CD4-positive, alpha-beta T cell treated with Interferon gamma for 1 hour (primary cell): ENCODE measurements around the gene VRK1.
"Not testable (repeated sequence)": the region's sequence is repeated elsewhere in the genome, so short reads cannot be mapped to it uniquely, and the experiment has no call there.

Experiments
- DNase-seq: peaks from one replicate; pipeline ENCODE4 v3.0.0-alpha.2; 2020

Gene VRK1

GRCh38 chr14:96827290-96827689 is 30.1 kb downstream of the VRK1 start:
- no peak for DNase-seq

DNA sequence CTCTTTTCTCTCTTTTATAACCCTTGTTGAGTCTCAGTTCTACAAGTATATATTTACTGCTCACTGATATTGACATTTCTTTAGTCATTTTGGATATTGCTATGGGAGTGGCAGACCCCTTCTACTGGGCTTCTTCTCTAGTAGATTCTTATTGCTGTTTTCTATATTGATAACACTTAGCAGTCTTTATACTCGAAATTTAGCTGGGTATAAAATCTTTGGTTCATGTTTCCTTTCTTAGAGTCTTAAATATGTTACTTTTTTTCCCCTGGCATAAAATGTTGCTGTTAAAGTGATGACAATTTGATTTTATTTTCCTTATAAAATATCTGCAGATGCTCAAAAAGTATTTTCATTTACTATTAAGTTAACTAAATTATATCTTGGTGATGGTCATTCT is 32.6 kb downstream of the VRK1 start:
- no peak for DNase-seq

DNA sequence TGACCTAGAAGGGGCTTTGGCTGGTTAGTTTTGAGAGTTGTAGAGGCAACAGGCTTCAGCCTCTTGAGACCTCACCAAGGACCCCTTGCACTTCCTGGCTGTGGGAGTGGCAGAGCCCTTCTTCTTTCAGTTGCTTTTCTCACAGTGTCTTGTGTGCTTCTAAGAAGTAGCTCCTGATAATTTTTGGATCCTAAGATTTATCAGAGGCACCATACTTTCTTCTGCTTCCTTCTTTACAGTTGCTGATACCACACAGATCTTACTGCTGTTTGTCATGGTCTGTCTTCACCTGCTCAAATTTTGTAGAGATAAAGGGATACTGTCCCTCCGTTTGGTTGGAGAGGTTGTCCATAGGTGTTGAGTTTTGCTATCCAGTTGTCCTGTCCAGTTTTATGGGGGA is 33.8 kb downstream of the VRK1 start:
- no peak for DNase-seq

GRCh38 chr14:96832351-96832750 is 35.2 kb downstream of the VRK1 start:
- no peak for DNase-seq

- no peak for DNase-seq
Measured at GRCh38 chr14:96838449-96838848, 41.3 kb downstream of the VRK1 start.

GRCh38 chr14:96839251-96839650 is 42.1 kb downstream of the VRK1 start:
- DNase-seq = no peak

- DNase-seq = no peak
Measured at GRCh38 chr14:96843137-96843536, 46.0 kb downstream of the VRK1 start.

DNA sequence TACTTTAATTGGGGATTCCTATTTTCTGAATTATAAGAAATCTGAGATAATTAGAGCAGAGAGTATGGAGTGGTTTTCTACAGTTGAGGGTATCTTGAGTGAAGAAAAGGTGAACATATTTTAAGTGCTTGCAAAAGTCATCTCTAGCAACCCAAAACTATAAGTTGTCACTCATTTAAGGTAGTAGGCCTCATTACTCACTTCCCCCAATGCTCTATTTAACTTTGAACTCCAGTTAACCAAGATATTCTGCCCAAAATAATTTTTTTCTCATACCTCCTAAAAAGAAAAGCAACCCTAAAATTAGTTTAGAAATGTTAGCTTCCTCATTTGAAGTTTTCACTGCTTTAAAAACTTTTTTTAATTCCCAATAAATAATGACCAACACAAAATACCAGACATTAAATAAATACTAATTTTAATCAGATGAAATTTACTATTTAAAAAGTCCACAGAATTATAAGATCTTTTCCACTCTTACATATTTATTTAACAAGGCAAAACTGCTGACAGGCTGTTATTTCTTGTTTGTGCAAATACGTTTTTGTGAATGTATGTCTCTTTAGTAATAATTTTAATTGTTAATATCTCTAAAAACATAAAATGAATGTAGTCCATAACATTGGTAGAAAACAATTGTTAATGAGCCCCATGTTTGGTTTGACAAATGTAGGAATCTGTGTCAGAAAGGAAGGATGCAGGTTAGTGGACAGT is 47.8 kb downstream of the VRK1 start:
- DNase-seq = no peak

DNA sequence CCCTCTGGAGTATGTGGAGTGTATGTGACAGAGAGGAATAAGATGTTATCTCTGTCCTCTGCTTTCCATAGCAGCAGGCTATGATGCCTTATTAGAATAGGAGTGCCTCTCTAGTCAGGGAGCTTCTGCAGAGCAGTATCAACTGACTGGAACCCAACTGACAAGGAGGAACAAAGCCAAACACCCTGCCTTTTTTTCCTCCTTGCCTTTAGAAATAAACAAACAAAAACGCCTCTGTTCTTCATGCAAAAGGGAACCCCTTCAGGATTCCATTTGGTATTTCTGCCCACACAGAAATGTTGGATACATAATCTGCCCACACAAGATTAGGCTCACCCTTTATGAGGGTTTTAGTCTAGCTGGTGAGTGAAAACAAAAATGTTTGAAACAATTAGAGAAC is 50.3 kb downstream of the VRK1 start:
- no peak for DNase-seq

GRCh38 chr14:96848011-96848410 is 50.8 kb downstream of the VRK1 start:
- no peak for DNase-seq

DNA sequence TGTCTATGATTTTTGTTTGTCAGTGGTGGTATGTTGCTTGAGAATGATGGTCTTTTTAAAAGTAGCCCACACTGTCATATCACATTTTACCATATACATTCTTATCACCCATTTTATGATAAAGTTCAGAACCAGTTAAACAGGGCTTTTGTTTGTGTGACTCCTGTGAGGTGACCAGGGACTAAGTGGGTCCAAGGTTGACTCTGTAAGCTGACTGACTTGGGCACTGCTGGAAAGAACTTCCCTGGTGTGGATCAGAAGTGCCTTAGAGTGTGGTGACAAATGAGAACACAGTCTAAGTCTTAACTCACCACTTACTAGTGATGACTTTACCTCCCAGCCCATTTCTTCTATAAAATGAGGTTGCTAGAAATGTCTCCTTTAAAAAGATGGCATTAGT is 52.6 kb downstream of the VRK1 start:
- no peak for DNase-seq

GRCh38 chr14:96851694-96852381 is 54.7 kb downstream of the VRK1 start:
- DNase-seq = no peak

GRCh38 chr14:96852823-96853422 is 55.7 kb downstream of the VRK1 start:
- DNase-seq = no peak

DNA sequence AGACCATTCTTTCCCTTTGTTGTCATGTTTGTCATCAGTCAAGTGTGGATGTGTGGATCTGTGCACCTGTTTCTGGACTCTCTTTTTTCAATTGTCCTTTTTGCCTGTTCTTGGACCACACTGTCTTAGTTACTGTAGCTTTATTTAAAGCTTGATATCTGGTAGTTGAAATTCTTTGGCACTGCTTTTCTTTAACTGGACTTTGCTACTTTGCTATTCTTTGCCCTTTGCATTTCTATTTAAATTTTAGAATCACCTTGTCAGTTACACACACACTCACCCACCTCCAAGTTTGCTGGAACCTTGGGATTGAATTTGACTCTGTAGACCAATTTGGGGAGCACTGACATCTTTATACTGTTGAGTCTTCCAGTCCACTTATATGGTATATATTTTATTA is 61.5 kb downstream of the VRK1 start:
- DNase-seq = no peak

DNA sequence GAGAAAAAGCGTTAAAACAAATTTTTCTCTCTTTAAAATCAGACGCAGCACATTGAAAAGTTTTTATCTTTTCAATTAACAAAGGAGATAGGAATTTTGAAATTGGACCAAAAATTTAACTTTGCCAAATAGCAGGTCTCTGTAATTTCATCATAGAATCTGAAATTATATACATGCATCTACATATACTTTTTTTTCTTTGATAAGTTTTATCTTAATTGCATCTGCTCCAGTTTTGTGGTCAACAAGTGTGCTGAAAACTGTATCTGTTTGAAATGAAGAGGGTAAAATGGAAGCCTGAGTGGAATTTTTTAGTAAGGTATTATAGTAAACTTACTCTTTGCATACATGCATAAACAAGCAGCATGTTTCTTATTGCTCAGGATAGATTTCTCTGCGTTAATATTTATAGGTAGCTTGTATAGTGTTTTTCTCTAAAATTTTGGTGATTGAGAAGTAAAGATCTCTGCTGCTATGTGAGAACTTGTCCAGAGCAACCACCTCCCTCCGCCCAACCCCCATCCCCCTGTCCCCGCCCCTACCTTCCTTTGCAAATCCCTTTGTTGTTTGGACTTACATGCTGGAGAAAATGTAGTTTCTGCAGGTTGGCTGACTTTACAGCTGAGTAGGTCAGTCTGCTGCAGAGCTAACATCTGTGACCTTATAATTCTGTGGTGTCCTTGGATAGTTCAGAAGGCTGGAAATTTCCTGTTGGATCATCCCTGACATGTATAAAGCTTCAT is 64.6 kb downstream of the VRK1 start:
- no peak for DNase-seq

DNA sequence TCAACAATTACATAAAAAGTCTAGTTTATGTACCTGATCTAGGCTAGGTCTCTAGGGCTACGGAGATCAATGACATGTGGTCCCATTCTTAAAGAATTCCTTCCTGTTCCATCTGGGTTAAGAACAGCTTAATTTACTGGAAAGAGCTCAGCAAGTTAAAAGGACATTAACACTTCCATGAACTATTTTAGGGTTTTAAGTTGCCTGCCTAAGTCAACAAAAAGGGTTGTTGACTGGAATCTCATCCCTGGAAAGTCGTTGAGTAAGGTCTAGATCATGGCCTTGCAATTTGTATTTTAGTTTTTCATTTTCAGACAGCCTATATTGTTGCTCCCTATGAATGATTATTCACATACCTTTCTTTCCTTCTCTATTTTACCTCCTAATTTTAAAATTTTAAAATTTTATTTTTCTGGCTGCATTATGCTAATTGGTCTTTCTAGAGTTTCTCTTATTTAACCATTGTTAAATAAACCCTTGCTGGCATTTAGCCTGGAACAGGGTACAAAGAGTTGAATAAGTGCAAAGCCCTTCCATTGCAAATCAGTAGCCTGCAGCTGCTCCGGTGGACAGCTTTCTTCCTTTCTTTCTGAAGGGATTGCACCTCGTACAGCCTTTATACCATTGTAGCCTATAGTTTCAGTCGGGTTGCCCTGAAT is 66.3 kb downstream of the VRK1 start:
- DNase-seq = no peak

- no peak for DNase-seq
Measured at GRCh38 chr14:96863986-96864330, 66.8 kb downstream of the VRK1 start.

DNA sequence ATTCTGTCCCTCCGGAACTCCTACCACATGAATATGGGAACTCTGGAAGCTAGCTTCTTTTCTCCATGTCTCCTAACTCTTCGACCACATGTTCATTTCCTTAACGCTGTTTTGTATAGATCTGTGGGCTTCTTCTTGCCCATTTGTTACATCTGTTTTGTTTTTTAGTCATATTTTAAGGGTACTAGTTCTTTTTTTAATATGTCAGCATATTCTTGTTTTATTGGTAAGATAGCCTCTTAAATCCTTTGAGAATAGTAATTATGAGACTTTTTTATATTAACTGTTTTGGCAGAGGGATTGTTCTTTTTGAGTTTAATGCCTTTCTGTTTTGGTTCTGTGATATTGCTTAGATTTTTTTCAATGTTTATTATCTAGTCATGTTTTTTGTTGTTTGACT is 70.5 kb downstream of the VRK1 start:
- DNase-seq = no peak

- DNase-seq = no peak
Measured at GRCh38 chr14:96874127-96874526, 76.9 kb downstream of the VRK1 start.

DNA sequence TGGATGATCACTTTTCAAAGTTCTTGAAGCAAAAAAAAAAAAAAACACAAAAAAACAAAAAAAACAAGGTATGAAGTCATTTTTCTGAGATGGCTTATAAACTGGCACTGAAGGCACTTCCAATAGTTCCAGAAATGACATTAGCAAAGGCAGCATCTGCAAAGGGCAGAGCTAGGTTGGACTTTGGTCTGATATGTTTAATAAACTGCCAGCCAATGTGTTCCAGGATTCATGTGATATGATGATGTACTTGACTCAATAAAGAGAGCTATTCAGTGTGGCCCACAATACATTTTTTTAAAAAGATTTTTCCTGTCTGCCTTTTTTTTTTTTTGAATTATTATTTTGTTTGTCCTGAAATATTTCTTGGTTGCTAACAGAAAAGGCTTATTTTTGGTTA is 79.6 kb downstream of the VRK1 start:
- DNase-seq = no peak

- no peak for DNase-seq
Measured at GRCh38 chr14:96881713-96882112, 84.5 kb downstream of the VRK1 start.

DNA sequence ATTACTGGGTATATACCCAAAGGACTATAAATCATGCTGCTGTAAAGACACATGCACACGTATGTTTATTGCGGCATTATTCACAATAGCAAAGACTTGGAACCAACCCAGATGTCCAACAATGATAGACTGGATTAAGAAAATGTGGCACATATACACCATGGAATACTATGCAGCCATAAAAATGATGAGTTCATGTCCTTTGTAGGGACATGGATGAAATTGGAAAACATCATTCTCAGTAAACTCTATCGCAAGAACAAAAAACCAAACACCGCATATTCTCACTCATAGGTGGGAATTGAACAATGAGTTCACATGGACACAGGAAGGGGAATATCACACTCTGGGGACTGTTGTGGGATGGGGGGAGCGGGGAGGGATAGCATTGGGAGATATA is 86.8 kb downstream of the VRK1 start:
- DNase-seq = not testable (repeated sequence)

GRCh38 chr14:96888158-96888557 is 91.0 kb downstream of the VRK1 start:
- DNase-seq = no peak
